MM.1S (cell line): ENCODE data around the gene EMID1.

ENCODE experiments used
- EZH2 ChIP-seq: fragments of 300-600 bp; sonication (generic); optimal IDR thresholded peaks from 2 replicates; pipeline ENCODE3; 2017; ENCODE audit warnings: low read depth, mild to moderate bottlenecking, antibody characterized with exemption, low read length, mixed read lengths
- EZH2phosphoT487 ChIP-seq: fragments of 300-600 bp; sonication (generic); IDR thresholded peaks from 2 replicates; pipeline ENCODE4 v1.6.1; 2018; ENCODE audit warnings: antibody characterized with exemption, low read length
- TF ChIP-seq, protein P1 (sequence below): fragments of 300-600 bp; sonication (generic); IDR thresholded peaks from 2 replicates; pipeline ENCODE4 v1.5.1; 2016; ENCODE audit warnings: antibody characterized with exemption, low read length, mixed read lengths

DNA sequence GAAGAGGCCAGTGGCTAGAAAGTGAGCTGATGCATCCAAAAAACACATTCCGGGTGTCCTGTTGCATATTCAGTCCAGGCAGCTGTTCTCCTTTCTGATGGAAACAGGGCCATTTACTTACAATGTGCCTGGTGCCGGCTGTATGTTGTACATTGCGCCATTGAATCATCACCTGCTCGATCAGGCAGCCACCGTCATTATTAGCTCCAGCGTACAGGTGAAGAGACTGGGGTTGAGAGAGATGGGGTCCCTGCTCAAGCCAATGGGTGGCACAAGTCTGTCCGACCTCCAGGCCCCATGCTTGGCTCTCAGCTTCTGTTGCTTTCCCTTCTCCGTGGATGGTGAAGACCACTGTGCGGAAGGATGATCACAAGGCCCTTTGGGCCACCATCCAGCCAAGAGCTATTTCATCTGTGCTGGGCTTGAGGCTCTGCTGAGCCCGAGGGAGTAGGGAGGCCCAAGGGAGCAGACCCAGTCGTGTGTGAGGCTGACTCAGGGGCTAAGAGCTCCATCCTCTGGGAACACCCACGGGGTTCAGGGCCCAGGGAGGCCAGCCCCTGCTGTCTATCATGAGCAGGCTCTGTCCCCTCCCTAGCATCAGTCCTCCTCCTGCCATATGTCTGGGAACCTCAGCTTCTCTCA is 20.7 kb upstream of the EMID1 start:
- TF ChIP-seq, protein P1, sequence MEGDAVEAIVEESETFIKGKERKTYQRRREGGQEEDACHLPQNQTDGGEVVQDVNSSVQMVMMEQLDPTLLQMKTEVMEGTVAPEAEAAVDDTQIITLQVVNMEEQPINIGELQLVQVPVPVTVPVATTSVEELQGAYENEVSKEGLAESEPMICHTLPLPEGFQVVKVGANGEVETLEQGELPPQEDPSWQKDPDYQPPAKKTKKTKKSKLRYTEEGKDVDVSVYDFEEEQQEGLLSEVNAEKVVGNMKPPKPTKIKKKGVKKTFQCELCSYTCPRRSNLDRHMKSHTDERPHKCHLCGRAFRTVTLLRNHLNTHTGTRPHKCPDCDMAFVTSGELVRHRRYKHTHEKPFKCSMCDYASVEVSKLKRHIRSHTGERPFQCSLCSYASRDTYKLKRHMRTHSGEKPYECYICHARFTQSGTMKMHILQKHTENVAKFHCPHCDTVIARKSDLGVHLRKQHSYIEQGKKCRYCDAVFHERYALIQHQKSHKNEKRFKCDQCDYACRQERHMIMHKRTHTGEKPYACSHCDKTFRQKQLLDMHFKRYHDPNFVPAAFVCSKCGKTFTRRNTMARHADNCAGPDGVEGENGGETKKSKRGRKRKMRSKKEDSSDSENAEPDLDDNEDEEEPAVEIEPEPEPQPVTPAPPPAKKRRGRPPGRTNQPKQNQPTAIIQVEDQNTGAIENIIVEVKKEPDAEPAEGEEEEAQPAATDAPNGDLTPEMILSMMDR = no peak
- TF ChIP-seq EZH2phosphoT487 (no peak), EZH2 (no peak)
